ENCODE results near the gene CADM2. TPM values are rescaled to one million over a fixed set of nuclear protein-coding genes. Genes with fewer than 3 reads are reported as not detected.

Gene CADM2
- total RNA-seq, 1 experiment from 2014 or later: 3.7 TPM

GRCh38 chr3:85837402-85837801, 878.6 kb downstream of the CADM2 start:
- Histone ChIP-seq H3K4me3 (ENCODE audit: low read depth, low read length, poor library complexity, severe bottlenecking) (no peak overlapping the region), H3K27me3 (replicated peaks; ENCODE audit: insufficient read depth, low read depth, low read length, poor library complexity) (no peaks in the 10 kb centered on the region), H3K27ac (ENCODE audit: low read depth, low read length, poor library complexity, severe bottlenecking) (no peak overlapping the region), H3K4me1 (ENCODE audit: insufficient read depth, low read length, poor library complexity, severe bottlenecking) (no peaks in the 10 kb centered on the region), H3K9me3 (ENCODE audit: low read depth, low read length, poor library complexity, severe bottlenecking) (no peaks in the 10 kb centered on the region), H3K36me3 (ENCODE audit: insufficient read depth, low read length, poor library complexity, severe bottlenecking) (no peaks in the 10 kb centered on the region)
- no TSS peak for BruUV-seq (replicated peaks)
- intact Hi-C loops (cut with micrococcal nuclease; ENCODE audit: unreplicated experiment): no loop called here
- DNase-seq (ENCODE audit: low spot score): no peak
- ChIA-PET POLR2A (ENCODE audit: low non-redundant PET) (no interaction called here), CTCF (no interaction called here)
- TF ChIP-seq EZH2 (IDR thresholded peaks at IDR 0.05; ENCODE audit: borderline replicate concordance, low read depth, low read length, poor library complexity, severe bottlenecking) (no peak), CTCF (conservative IDR thresholded peaks at IDR 0.05; ENCODE audit: low read depth, low read length) (no peak)

GRCh38 chr3:85838921-85839320, 880.1 kb downstream of the CADM2 start:
- Histone ChIP-seq H3K4me3 (ENCODE audit: low read depth, low read length, poor library complexity, severe bottlenecking) (no peak overlapping the region), H3K9me3 (ENCODE audit: low read depth, low read length, poor library complexity, severe bottlenecking) (no peaks in the 10 kb centered on the region), H3K36me3 (ENCODE audit: insufficient read depth, low read length, poor library complexity, severe bottlenecking) (no peaks in the 10 kb centered on the region), H3K4me1 (ENCODE audit: insufficient read depth, low read length, poor library complexity, severe bottlenecking) (no peaks in the 10 kb centered on the region), H3K27me3 (replicated peaks; ENCODE audit: insufficient read depth, low read depth, low read length, poor library complexity) (no peaks in the 10 kb centered on the region), H3K27ac (ENCODE audit: low read depth, low read length, poor library complexity, severe bottlenecking) (no peak overlapping the region)
- ChIA-PET POLR2A (ENCODE audit: low non-redundant PET) (no interaction called here), CTCF (no interaction called here)
- intact Hi-C loops (cut with micrococcal nuclease; ENCODE audit: unreplicated experiment): no loop called here
- TF ChIP-seq EZH2 (IDR thresholded peaks at IDR 0.05; ENCODE audit: borderline replicate concordance, low read depth, low read length, poor library complexity, severe bottlenecking): no peak
- DNase-seq (ENCODE audit: low spot score): no peak
- no TSS peak for BruUV-seq (replicated peaks)

- ChIA-PET POLR2A (ENCODE audit: low non-redundant PET) (no interaction called here), CTCF (no interaction called here)
- TF ChIP-seq EZH2 (IDR thresholded peaks at IDR 0.05; ENCODE audit: borderline replicate concordance, low read depth, low read length, poor library complexity, severe bottlenecking) (no peak), CTCF (conservative IDR thresholded peaks at IDR 0.05; ENCODE audit: low read depth, low read length) (no peak)
- H3K27me3 ChIP-seq (replicated peaks; ENCODE audit: insufficient read depth, low read depth, low read length, poor library complexity): no peaks in the 10 kb centered on the region
- H3K9me3 ChIP-seq (ENCODE audit: low read depth, low read length, poor library complexity, severe bottlenecking): no peaks in the 10 kb centered on the region
- H3K4me3 ChIP-seq (ENCODE audit: low read depth, low read length, poor library complexity, severe bottlenecking): no peak overlapping the region
- no peak for DNase-seq (ENCODE audit: low spot score)
- no peaks in the 10 kb centered on the region for H3K36me3 ChIP-seq (ENCODE audit: insufficient read depth, low read length, poor library complexity, severe bottlenecking)
- no TSS peak for BruUV-seq (replicated peaks)
- H3K27ac ChIP-seq (ENCODE audit: low read depth, low read length, poor library complexity, severe bottlenecking): no peak overlapping the region
- intact Hi-C loops (cut with micrococcal nuclease; ENCODE audit: unreplicated experiment): no loop called here
- no peaks in the 10 kb centered on the region for H3K4me1 ChIP-seq (ENCODE audit: insufficient read depth, low read length, poor library complexity, severe bottlenecking)
These were observed 883.3 kb downstream of the CADM2 start for GRCh38 chr3:85842081-85842480.

GRCh38 chr3:85846940-85847339, 888.2 kb downstream of the CADM2 start:
- Histone ChIP-seq H3K9me3 (ENCODE audit: low read depth, low read length, poor library complexity, severe bottlenecking) (no peaks in the 10 kb centered on the region), H3K27ac (ENCODE audit: low read depth, low read length, poor library complexity, severe bottlenecking) (no peak overlapping the region), H3K27me3 (replicated peaks; ENCODE audit: insufficient read depth, low read depth, low read length, poor library complexity) (no peaks in the 10 kb centered on the region), H3K36me3 (ENCODE audit: insufficient read depth, low read length, poor library complexity, severe bottlenecking) (no peaks in the 10 kb centered on the region), H3K4me3 (ENCODE audit: low read depth, low read length, poor library complexity, severe bottlenecking) (no peak overlapping the region), H3K4me1 (ENCODE audit: insufficient read depth, low read length, poor library complexity, severe bottlenecking) (no peaks in the 10 kb centered on the region)
- CTCF ChIA-PET: no interaction called here
- no peak for DNase-seq (ENCODE audit: low spot score)
- TF ChIP-seq CTCF (conservative IDR thresholded peaks at IDR 0.05; ENCODE audit: low read depth, low read length) (no peak), EZH2 (IDR thresholded peaks at IDR 0.05; ENCODE audit: borderline replicate concordance, low read depth, low read length, poor library complexity, severe bottlenecking) (no peak)
- intact Hi-C loops (cut with micrococcal nuclease; ENCODE audit: unreplicated experiment): no loop called here
- BruUV-seq (replicated peaks): no TSS peak
- POLR2A ChIA-PET (ENCODE audit: low non-redundant PET): no interaction called here

All from A673 (cell line).